ENCODE results near the gene ELMO1. TPM values are rescaled to one million over a fixed set of nuclear protein-coding genes. Genes with fewer than 3 reads are reported as not detected.

ELMO1 gene
- total and polyA plus RNA-seq, 2 of the 13 experiments (the other 11 are each of a cell fraction or from before 2014, with no cell fraction given), result 0.11 to 0.17 TPM

GRCh38 chr7:37074370-37074769 lies 374.3 kb downstream of the ELMO1 start (continued):
- peak; percentile 83 for TF ChIP-seq ZBTB7B (CRISPR knock-in tag; IDR thresholded peaks at IDR 0.05)
- TF ChIP-seq BCL6 (CRISPR knock-in tag; IDR thresholded peaks at IDR 0.05), result peak; percentile 80
- TF ChIP-seq REXO4 (CRISPR knock-in tag; IDR thresholded peaks at IDR 0.05; ENCODE audit: borderline replicate concordance), result no peak
- TF ChIP-seq ZNF296 (CRISPR knock-in tag; conservative IDR thresholded peaks at IDR 0.05), result no peak
- no peak for TF ChIP-seq ZNF143 (CRISPR knock-in tag; IDR thresholded peaks at IDR 0.05)
- TF ChIP-seq REL (CRISPR knock-in tag; conservative IDR thresholded peaks at IDR 0.05), result no peak
- TF ChIP-seq ZNF850 (CRISPR knock-in tag; conservative IDR thresholded peaks at IDR 0.05), result no peak
- no peak for TF ChIP-seq ZNF639 (CRISPR knock-in tag; conservative IDR thresholded peaks at IDR 0.05)
- TF ChIP-seq BORCS8-MEF2B (CRISPR knock-in tag; IDR thresholded peaks at IDR 0.05), result no peak
- no peak for TF ChIP-seq POGK (CRISPR knock-in tag; conservative IDR thresholded peaks at IDR 0.05)
- TF ChIP-seq ZNF354B (CRISPR knock-in tag; IDR thresholded peaks at IDR 0.05), result no peak
- TF ChIP-seq JUN (CRISPR knock-in tag; IDR thresholded peaks at IDR 0.05), result no peak
- no peak for TF ChIP-seq ZNF225 (CRISPR knock-in tag; IDR thresholded peaks at IDR 0.05)
- TF ChIP-seq ZNF788 (CRISPR knock-in tag; IDR thresholded peaks at IDR 0.05; ENCODE audit: borderline replicate concordance), result no peak
- TF ChIP-seq, protein P1, sequence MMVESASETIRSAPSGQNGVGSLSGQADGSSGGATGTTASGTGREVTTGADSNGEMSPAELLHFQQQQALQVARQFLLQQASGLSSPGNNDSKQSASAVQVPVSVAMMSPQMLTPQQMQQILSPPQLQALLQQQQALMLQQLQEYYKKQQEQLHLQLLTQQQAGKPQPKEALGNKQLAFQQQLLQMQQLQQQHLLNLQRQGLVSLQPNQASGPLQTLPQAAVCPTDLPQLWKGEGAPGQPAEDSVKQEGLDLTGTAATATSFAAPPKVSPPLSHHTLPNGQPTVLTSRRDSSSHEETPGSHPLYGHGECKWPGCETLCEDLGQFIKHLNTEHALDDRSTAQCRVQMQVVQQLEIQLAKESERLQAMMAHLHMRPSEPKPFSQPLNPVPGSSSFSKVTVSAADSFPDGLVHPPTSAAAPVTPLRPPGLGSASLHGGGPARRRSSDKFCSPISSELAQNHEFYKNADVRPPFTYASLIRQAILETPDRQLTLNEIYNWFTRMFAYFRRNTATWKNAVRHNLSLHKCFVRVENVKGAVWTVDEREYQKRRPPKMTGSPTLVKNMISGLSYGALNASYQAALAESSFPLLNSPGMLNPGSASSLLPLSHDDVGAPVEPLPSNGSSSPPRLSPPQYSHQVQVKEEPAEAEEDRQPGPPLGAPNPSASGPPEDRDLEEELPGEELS (CRISPR knock-in tag; IDR thresholded peaks at IDR 0.05), result peak; percentile 87
- TF ChIP-seq, protein P2, sequence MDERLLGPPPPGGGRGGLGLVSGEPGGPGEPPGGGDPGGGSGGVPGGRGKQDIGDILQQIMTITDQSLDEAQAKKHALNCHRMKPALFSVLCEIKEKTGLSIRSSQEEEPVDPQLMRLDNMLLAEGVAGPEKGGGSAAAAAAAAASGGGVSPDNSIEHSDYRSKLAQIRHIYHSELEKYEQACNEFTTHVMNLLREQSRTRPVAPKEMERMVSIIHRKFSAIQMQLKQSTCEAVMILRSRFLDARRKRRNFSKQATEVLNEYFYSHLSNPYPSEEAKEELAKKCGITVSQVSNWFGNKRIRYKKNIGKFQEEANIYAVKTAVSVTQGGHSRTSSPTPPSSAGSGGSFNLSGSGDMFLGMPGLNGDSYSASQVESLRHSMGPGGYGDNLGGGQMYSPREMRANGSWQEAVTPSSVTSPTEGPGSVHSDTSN (CRISPR knock-in tag; IDR thresholded peaks at IDR 0.05), result no peak
- no peak for TF ChIP-seq ZSCAN25 (CRISPR knock-in tag; IDR thresholded peaks at IDR 0.05)
- TF ChIP-seq EEA1 (CRISPR knock-in tag; IDR thresholded peaks at IDR 0.05; ENCODE audit: borderline replicate concordance), result no peak
- TF ChIP-seq NFIB (CRISPR knock-in tag; IDR thresholded peaks at IDR 0.05; ENCODE audit: borderline replicate concordance), result no peak
- 0 out of 2 replicates have a peak, but pooled peaks have one; percentile 31 for TF ChIP-seq GATAD1 (CRISPR knock-in tag; IDR thresholded peaks at IDR 0.05)
- no peak for TF ChIP-seq HNF4G (IDR thresholded peaks at IDR 0.05; ENCODE audit: borderline replicate concordance, low read depth, low read length)
- TF ChIP-seq HNF4G (CRISPR knock-in tag; IDR thresholded peaks at IDR 0.05; ENCODE audit: borderline replicate concordance, low read depth), result no peak
- TF ChIP-seq XBP1 (CRISPR knock-in tag; IDR thresholded peaks at IDR 0.05), result no peak
- no peak for TF ChIP-seq CCAR2 (optimal IDR thresholded peaks at IDR 0.05; ENCODE audit: low read depth, low read length)
- TF ChIP-seq SIN3B (IDR thresholded peaks at IDR 0.05; ENCODE audit: low read length), result no peak

All from HepG2 (cell line).